ENCODE data around the gene RADIL. TPM values are rescaled to one million over a fixed set of nuclear protein-coding genes. Genes with fewer than 3 reads are reported as not detected.

RADIL gene
- 0.38 and 0.56 TPM in 2 replicates for total RNA-seq

GRCh38 chr7:4883372-4884144 lies at the start of gene RADIL:
Gene RADIL, minus strand, starts transcription at chr7:4883716. Its CDS starts 5,577 bp downstream, at chr7:4878139.

GRCh38 chr7:4861673-4862072 lies 21.8 kb downstream of the RADIL start, which contains the start of gene PAPOLB:
Gene PAPOLB, minus strand, starts transcription at chr7:4862030. Its CDS starts 220 bp downstream, at chr7:4861810.

GRCh38 chr7:4775250-4775847 lies 108.2 kb downstream of the RADIL start, which contains the start of gene AP5Z1:
Gene AP5Z1, plus strand, starts transcription at chr7:4775623. Its CDS starts 93 bp downstream, at chr7:4775716.

Other genes with a start within 250 kb of the RADIL start
- 15.2 and 28.9 TPM in 2 replicates for gene FOXK1, start 201.4 kb downstream of the RADIL start, total RNA-seq
- 14.6 and 23.1 TPM in 2 replicates for gene AP5Z1, start 108.1 kb downstream of the RADIL start, total RNA-seq
- 0.19 and 0.28 TPM in 2 replicates for gene PAPOLB, start 21.7 kb downstream of the RADIL start, total RNA-seq
- gene MMD2, start 75.5 kb upstream of the RADIL start, total RNA-seq: not detected in 2 replicates
- gene RBAK, start 162.1 kb upstream of the RADIL start, total RNA-seq: 9.4 and 9.9 TPM in 2 replicates